ENCODE results near the gene NOXRED1.
A peak's percentile ranks its signal among the peaks of the same experiment; 100 is the strongest.

Gene NOXRED1

GRCh38 chr14:77423423-77423822 lies at the start of gene NOXRED1:
NOXRED1 (minus strand) TSS chr14:77423523; CDS start chr14:77422889, 634 bp downstream.
- Mint-ChIP-seq H3K27ac (no peak within 1 kb of the TSS), H3K9me3 (peaks cover 6% of the 10 kb centered on the region), H3K36me3 (peaks cover 61% of the 10 kb centered on the region), H3K4me1 (no peaks in the 10 kb centered on the region), H3K4me3 (no peak within 1 kb of the TSS), H3K27me3 (no peaks in the 10 kb centered on the region)

- H3K36me3 Mint-ChIP-seq: peaks cover 14% of the 10 kb centered on the region
- H3K4me1 Mint-ChIP-seq: no peaks in the 10 kb centered on the region
- no peaks in the 10 kb centered on the region for H3K9me3 Mint-ChIP-seq
- H3K27me3 Mint-ChIP-seq: no peaks in the 10 kb centered on the region
- no peak overlapping the region for H3K27ac Mint-ChIP-seq
- H3K4me3 Mint-ChIP-seq: no peak overlapping the region
Observed at GRCh38 chr14:77470224-77470870, 47.0 kb upstream of the NOXRED1 start.

GRCh38 chr14:77469539-77469938 lies 46.2 kb upstream of the NOXRED1 start:
- Mint-ChIP-seq H3K4me1 (no peaks in the 10 kb centered on the region), H3K4me3 (no peak overlapping the region), H3K9me3 (no peaks in the 10 kb centered on the region), H3K36me3 (peaks cover 20% of the 10 kb centered on the region), H3K27me3 (no peaks in the 10 kb centered on the region), H3K27ac (no peak overlapping the region)

GRCh38 chr14:77469067-77469505 lies 45.8 kb upstream of the NOXRED1 start:
- Mint-ChIP-seq H3K9me3 (no peaks in the 10 kb centered on the region), H3K4me3 (no peak overlapping the region), H3K27me3 (no peaks in the 10 kb centered on the region), H3K4me1 (no peaks in the 10 kb centered on the region), H3K36me3 (peaks cover 20% of the 10 kb centered on the region), H3K27ac (no peak overlapping the region)

- H3K36me3 Mint-ChIP-seq: peaks cover 20% of the 10 kb centered on the region
- no peak overlapping the region for H3K27ac Mint-ChIP-seq
- no peaks in the 10 kb centered on the region for H3K4me1 Mint-ChIP-seq
- H3K27me3 Mint-ChIP-seq: no peaks in the 10 kb centered on the region
- no peaks in the 10 kb centered on the region for H3K9me3 Mint-ChIP-seq
- H3K4me3 Mint-ChIP-seq: no peak overlapping the region
Observed at GRCh38 chr14:77467801-77468200, 44.5 kb upstream of the NOXRED1 start.

GRCh38 chr14:77459072-77459723 lies 35.9 kb upstream of the NOXRED1 start:
- Mint-ChIP-seq H3K27ac (peak overlapping the region; percentile 96), H3K36me3 (peaks cover 21% of the 10 kb centered on the region), H3K27me3 (no peaks in the 10 kb centered on the region), H3K9me3 (no peaks in the 10 kb centered on the region), H3K4me3 (peak overlapping the region; percentile 100), H3K4me1 (peaks cover 50% of the 10 kb centered on the region)

- H3K9me3 Mint-ChIP-seq: no peaks in the 10 kb centered on the region
- no peaks in the 10 kb centered on the region for H3K27me3 Mint-ChIP-seq
- H3K4me1 Mint-ChIP-seq: peaks cover 50% of the 10 kb centered on the region
- peak overlapping the region; percentile 100 for H3K4me3 Mint-ChIP-seq
- H3K27ac Mint-ChIP-seq: peak overlapping the region; percentile 100
- peaks cover 21% of the 10 kb centered on the region for H3K36me3 Mint-ChIP-seq
Observed at GRCh38 chr14:77458249-77458950, 35.1 kb upstream of the NOXRED1 start.

GRCh38 chr14:77457522-77458248 lies 34.4 kb upstream of the NOXRED1 start, which contains the start of the genes AHSA1 and VIPAS39:
AHSA1 (plus strand) TSS chr14:77458093; CDS start chr14:77458190, 97 bp downstream.
VIPAS39 (minus strand) TSS chr14:77457601; CDS start chr14:77454102, 3,499 bp downstream.
- Mint-ChIP-seq H3K27ac (peak within 1 kb of the TSS; percentile 100), H3K36me3 (peaks cover 20% of the 10 kb centered on the region), H3K27me3 (no peaks in the 10 kb centered on the region), H3K4me3 (peak within 1 kb of the TSS; percentile 100), H3K4me1 (peaks cover 54% of the 10 kb centered on the region), H3K9me3 (no peaks in the 10 kb centered on the region)

GRCh38 chr14:77457115-77457521 lies 33.8 kb upstream of the NOXRED1 start:
- Mint-ChIP-seq H3K4me3 (peak overlapping the region; percentile 100), H3K27me3 (no peaks in the 10 kb centered on the region), H3K9me3 (no peaks in the 10 kb centered on the region), H3K36me3 (peaks cover 19% of the 10 kb centered on the region), H3K4me1 (peaks cover 54% of the 10 kb centered on the region), H3K27ac (peak overlapping the region; percentile 100)

GRCh38 chr14:77455966-77456640 lies 32.8 kb upstream of the NOXRED1 start:
- peak overlapping the region; percentile 100 for H3K4me3 Mint-ChIP-seq
- no peaks in the 10 kb centered on the region for H3K27me3 Mint-ChIP-seq
- peak overlapping the region; percentile 27 for H3K27ac Mint-ChIP-seq
- peaks cover 48% of the 10 kb centered on the region for H3K4me1 Mint-ChIP-seq
- no peaks in the 10 kb centered on the region for H3K9me3 Mint-ChIP-seq
- peaks cover 19% of the 10 kb centered on the region for H3K36me3 Mint-ChIP-seq

GRCh38 chr14:77442196-77442595 lies 18.9 kb upstream of the NOXRED1 start:
- no peaks in the 10 kb centered on the region for H3K4me1 Mint-ChIP-seq
- H3K9me3 Mint-ChIP-seq: no peaks in the 10 kb centered on the region
- peaks cover 16% of the 10 kb centered on the region for H3K36me3 Mint-ChIP-seq
- H3K27ac Mint-ChIP-seq: peak overlapping the region; percentile 12
- H3K4me3 Mint-ChIP-seq: no peak overlapping the region
- H3K27me3 Mint-ChIP-seq: no peaks in the 10 kb centered on the region

GRCh38 chr14:77439861-77440260 lies 16.5 kb upstream of the NOXRED1 start:
- Mint-ChIP-seq H3K4me1 (no peaks in the 10 kb centered on the region), H3K9me3 (no peaks in the 10 kb centered on the region), H3K36me3 (peaks cover 22% of the 10 kb centered on the region), H3K27me3 (no peaks in the 10 kb centered on the region), H3K4me3 (no peak overlapping the region), H3K27ac (no peak overlapping the region)

- Mint-ChIP-seq H3K9me3 (no peaks in the 10 kb centered on the region), H3K4me3 (no peak overlapping the region), H3K36me3 (peaks cover 22% of the 10 kb centered on the region)
Observed at GRCh38 chr14:77438596-77438995, 15.3 kb upstream of the NOXRED1 start.

GRCh38 chr14:77436042-77436441 lies 12.7 kb upstream of the NOXRED1 start:
- no peak overlapping the region for H3K4me3 Mint-ChIP-seq
- no peaks in the 10 kb centered on the region for H3K9me3 Mint-ChIP-seq
- H3K4me1 Mint-ChIP-seq: no peaks in the 10 kb centered on the region
- peaks cover 20% of the 10 kb centered on the region for H3K36me3 Mint-ChIP-seq
- H3K27ac Mint-ChIP-seq: no peak overlapping the region
- H3K27me3 Mint-ChIP-seq: no peaks in the 10 kb centered on the region

More at GRCh38 chr14:77438596-77438995, 15.3 kb upstream of the NOXRED1 start:
- Mint-ChIP-seq H3K4me1 (no peaks in the 10 kb centered on the region), H3K27ac (no peak overlapping the region), H3K27me3 (no peaks in the 10 kb centered on the region)

GRCh38 chr14:77426396-77426795 lies 3.1 kb upstream of the NOXRED1 start:
- no peak overlapping the region for H3K27ac Mint-ChIP-seq
- H3K9me3 Mint-ChIP-seq: no peaks in the 10 kb centered on the region
- H3K27me3 Mint-ChIP-seq: no peaks in the 10 kb centered on the region
- no peak overlapping the region for H3K4me3 Mint-ChIP-seq
- peaks cover 60% of the 10 kb centered on the region for H3K36me3 Mint-ChIP-seq
- no peaks in the 10 kb centered on the region for H3K4me1 Mint-ChIP-seq
